CD14-positive monocyte (primary cell): ENCODE measurements around the gene TRAF3. TPM values are rescaled to one million over a fixed set of nuclear protein-coding genes. Genes with fewer than 3 reads are reported as not detected.

Experiments
- DNase-seq, 3 donors: peaks; one replicate each; pipeline ENCODE4 v3.0.0-alpha.2; 2011 to 2022
- H2AFZ ChIP-seq: 2 replicates; pipeline ENCODE4 v1.6.0; 2012; ENCODE audit warnings: mild to moderate bottlenecking, low read depth, low read length, inconsistent platforms; ENCODE audit not compliant: insufficient read depth, poor library complexity, severe bottlenecking
- H3K27ac ChIP-seq, 2 donors: 1 replicate in 1 of 2; 2 replicates in 1 of 2; pipeline ENCODE4 v1.5.1; 2012 to 2013; ENCODE audit warnings: low read length in 2 of 2, control low read depth in 1 of 2, inconsistent platforms in 1 of 2, low read depth in 1 of 2, mild to moderate bottlenecking in 1 of 2
- H3K27me3 ChIP-seq, 2 donors: one replicate each; pipeline versions ENCODE4 v1.6.0 to v1.6.1; 2011 to 2013; ENCODE audit warnings: low read length in 2 of 2; ENCODE audit not compliant: control insufficient read depth in 2 of 2, insufficient read depth in 2 of 2
- H3K36me3 ChIP-seq, 2 donors: replicated peaks in 1 of 2; 1 replicate in 1 of 2; 2 replicates in 1 of 2; pipeline versions ENCODE4 v1.5.1 to v1.6.1; 2012 to 2013; ENCODE audit warnings: low read length in 2 of 2, control low read depth in 1 of 2, inconsistent platforms in 1 of 2, mild to moderate bottlenecking in 1 of 2; ENCODE audit not compliant: insufficient read depth in 2 of 2, control insufficient read depth in 1 of 2
- H3K4me1 ChIP-seq, 2 donors: 1 replicate in 1 of 2; 2 replicates in 1 of 2; pipeline versions ENCODE4 v1.5.1 to v1.6.1; 2012 to 2013; ENCODE audit warnings: low read length in 2 of 2, control low read depth in 1 of 2, inconsistent platforms in 1 of 2, mild to moderate bottlenecking in 1 of 2, moderate library complexity in 1 of 2; ENCODE audit not compliant: insufficient read depth in 2 of 2, control insufficient read depth in 1 of 2
- H3K4me2 ChIP-seq: replicated peaks from 2 replicates; pipeline ENCODE3; 2012; ENCODE audit warnings: low read length, moderate library complexity, mild to moderate bottlenecking; ENCODE audit not compliant: poor library complexity, severe bottlenecking; ENCODE audit errors: extremely low read depth
- H3K4me3 ChIP-seq, 3 experiments: fragments of 200-600 bp in 1 of 3; sonication (generic) in 1 of 3; replicated peaks in 1 of 3; 1 replicate in 2 of 3; 2 replicates in 1 of 3; pipeline ENCODE4 v1.5.1; 2011 to 2013; ENCODE audit warnings: low read length in 3 of 3, mild to moderate bottlenecking in 3 of 3, control low read depth in 2 of 3, low read depth in 2 of 3, inconsistent platforms in 1 of 3, moderate library complexity in 1 of 3
- H3K79me2 ChIP-seq: 2 replicates; pipeline ENCODE4 v1.6.0; 2012; ENCODE audit warnings: mild to moderate bottlenecking, control low read depth, inconsistent platforms, low read length, moderate library complexity; ENCODE audit not compliant: insufficient read depth
- H3K9ac ChIP-seq: 2 replicates; pipeline ENCODE4 v1.6.0; 2017; ENCODE audit warnings: low read length, mild to moderate bottlenecking; ENCODE audit not compliant: insufficient read depth, poor library complexity, severe bottlenecking
- H3K9me3 ChIP-seq, 2 donors: replicated peaks in 1 of 2; 1 replicate in 1 of 2; 2 replicates in 1 of 2; pipeline versions ENCODE4 v1.5.1 to v1.6.1; 2012 to 2013; ENCODE audit warnings: low read length in 2 of 2, control low read depth in 1 of 2; ENCODE audit not compliant: control insufficient read depth in 1 of 2, insufficient read depth in 1 of 2
- H4K20me1 ChIP-seq: 2 replicates; pipeline ENCODE4 v1.6.0; 2012; ENCODE audit warnings: mild to moderate bottlenecking, low read length, control low read depth, moderate library complexity; ENCODE audit not compliant: insufficient read depth
- H3K27ac Mint-ChIP-seq, 7 donors: one replicate each; pipeline ENCODE4 v1.8.0; 2020; ENCODE audit warnings: mild to moderate bottlenecking in 7 of 7, mixed read lengths in 7 of 7, moderate library complexity in 6 of 7, inconsistent platforms in 2 of 7
- H3K27me3 Mint-ChIP-seq, 3 donors: one replicate each; pipeline ENCODE4 v1.8.0; 2021 to 2022; ENCODE audit warnings: low read depth in 3 of 3, mild to moderate bottlenecking in 3 of 3, mixed read lengths in 3 of 3, moderate library complexity in 3 of 3, inconsistent platforms in 1 of 3
- H3K36me3 Mint-ChIP-seq, 2 donors: one replicate each; pipeline ENCODE4 v1.8.0; 2020; ENCODE audit warnings: mixed read lengths in 2 of 2, inconsistent platforms in 1 of 2, mild to moderate bottlenecking in 1 of 2
- H3K4me1 Mint-ChIP-seq: one replicate; pipeline ENCODE4 v1.8.0; 2020; ENCODE audit warnings: mild to moderate bottlenecking, mixed read lengths
- H3K4me3 Mint-ChIP-seq, 2 donors: one replicate each; pipeline ENCODE4 v1.8.0; 2020; ENCODE audit warnings: mild to moderate bottlenecking in 2 of 2, mixed read lengths in 2 of 2, moderate library complexity in 1 of 2
- H3K9me3 Mint-ChIP-seq, 7 donors: one replicate each; pipeline ENCODE4 v1.8.0; 2020 to 2022; ENCODE audit warnings: mixed read lengths in 7 of 7, mild to moderate bottlenecking in 6 of 7, moderate library complexity in 6 of 7, inconsistent platforms in 2 of 7
- CTCF ChIP-seq: fragments of 200-600 bp; IDR thresholded peaks from one replicate; pipeline ENCODE4 v1.8.0; 2022; ENCODE audit warnings: antibody characterized with exemption, mild to moderate bottlenecking
- WGBS: methylation state at CpG from one replicate; pipeline ENCODE4 v1.1.5; 2013; ENCODE audit warnings: missing lambda C conversion rate; ENCODE audit not compliant: insufficient coverage; 5-methylcytosine and 5-hydroxymethylcytosine counted together
- intact Hi-C, 2 donors: fragments of 100-400 bp; cut with micrococcal nuclease; formaldehyde crosslinking; loops; one replicate each; pipeline versions ENCODE4 v1.15.0 to v1.15.1; 2023
- polyA plus RNA-seq, 3 donors: library from polyadenylated mRNA; depleted of rRNA in 1 of 3; unstranded in 2 of 3; stranded (reverse) in 1 of 3; fragments of 300-500 nt in 2 of 3; fragments of >200 nt in 1 of 3; fragmentation: Illumina TruSeq in 2 of 3; gene quantifications; 1 replicate in 2 of 3; 2 replicates in 1 of 3; pipeline ENCODE4 v1.2.3, GENCODE V29; 2012 to 2021

TRAF3 gene
- polyA plus RNA-seq, 3 donors = 12.0 to 37.6 (median 17.3) TPM

- Mint-ChIP-seq H3K36me3 (peaks cover 11 to 27% of the 10 kb centered on the region in 2 donors), H3K4me3 (no peak overlapping the region), H3K27me3 (peaks cover 0 to 5% (median 0%) of the 10 kb centered on the region in 3 donors), H3K27ac (no peak overlapping the region), H3K9me3 (peaks cover 0 to 4% (median 0%) of the 10 kb centered on the region in 7 donors), H3K4me1 (no peaks in the 10 kb centered on the region)
- Histone ChIP-seq H3K79me2 (no peaks in the 10 kb centered on the region), H3K4me3 (no peak overlapping the region), H3K36me3 (peaks cover 6 to 18% of the 10 kb centered on the region in 2 donors), H3K9me3 (no peaks in the 10 kb centered on the region), H3K4me2 (no peak overlapping the region), H2AFZ (no peak overlapping the region), H4K20me1 (peaks cover 54% of the 10 kb centered on the region), H3K9ac (no peak overlapping the region), H3K27me3 (no peaks in the 10 kb centered on the region), H3K4me1 (no peaks in the 10 kb centered on the region), H3K27ac (no peak overlapping the region)
- no peak for DNase-seq
- WGBS = 97% methylated on average over 24 of the region's 28 CpGs
- TF ChIP-seq CTCF = no peak
- intact Hi-C loops = no loop called here
These were observed 136.3 kb downstream of the TRAF3 start for GRCh38 chr14:102913341-102914211.

GRCh38 chr14:102914474-102915291 is 137.4 kb downstream of the TRAF3 start:
- no peak overlapping the region for H2AFZ ChIP-seq
- H3K27me3 ChIP-seq = no peaks in the 10 kb centered on the region
- no peak overlapping the region for H3K4me2 ChIP-seq
- peaks cover 11 to 27% of the 10 kb centered on the region in 2 donors for H3K36me3 Mint-ChIP-seq
- no peak overlapping the region for H3K27ac ChIP-seq
- H3K4me1 Mint-ChIP-seq = no peaks in the 10 kb centered on the region
- intact Hi-C loops = loop anchor here in 1 of 2 donors (5.0 kb wide), 1 partner anchor 217 kb away; no protein-coding TSS in a partner anchor
- peaks cover 0 to 3% (median 0%) of the 10 kb centered on the region in 3 donors for H3K27me3 Mint-ChIP-seq
- H3K79me2 ChIP-seq = no peaks in the 10 kb centered on the region
- H3K9ac ChIP-seq = no peak overlapping the region
- H3K4me3 ChIP-seq = no peak overlapping the region
- no peak for TF ChIP-seq CTCF
- no peak overlapping the region for H3K27ac Mint-ChIP-seq
- no peak for DNase-seq
- H3K9me3 ChIP-seq = no peaks in the 10 kb centered on the region
- no peaks in the 10 kb centered on the region for H3K4me1 ChIP-seq
- H3K36me3 ChIP-seq = peaks cover 6 to 18% of the 10 kb centered on the region in 2 donors
- WGBS = 97% methylated on average over 25 of the region's 26 CpGs
- peaks cover 44% of the 10 kb centered on the region for H4K20me1 ChIP-seq
- H3K4me3 Mint-ChIP-seq = no peak overlapping the region
- peaks cover 0 to 4% (median 0%) of the 10 kb centered on the region in 7 donors for H3K9me3 Mint-ChIP-seq
